Activated T-helper 1 cell treated with anti-CD3 and anti-CD28 coated beads, Interleukin-12 subunit alpha, Interleukin-12 subunit beta, Interleukin-2, Interleukin-4 antibody, amounts not matched to agents 30 ng/mL and 10 ng/mL and 1 ng/mL, durations not matched to agents 14 hours and 24 hours and 36 hours (primary cell): Measurements from ENCODE around the gene REG3A. TPM values are rescaled to one million over a fixed set of nuclear protein-coding genes. Genes with fewer than 3 reads are reported as not detected.

Experiments
- DNase-seq: peaks from one replicate; pipeline ENCODE4 v3.0.0; 2021; ENCODE audit warnings: low spot score
- H3K27ac Mint-ChIP-seq: one replicate; pipeline ENCODE4 v1.8.0; 2021; ENCODE audit warnings: mild to moderate bottlenecking, mixed read lengths
- H3K27me3 Mint-ChIP-seq: one replicate; pipeline ENCODE4 v1.8.0; 2022; ENCODE audit warnings: mild to moderate bottlenecking, moderate library complexity, mixed read lengths; ENCODE audit not compliant: insufficient read depth
- H3K36me3 Mint-ChIP-seq: one replicate; pipeline ENCODE4 v1.8.0; 2021; ENCODE audit warnings: low read depth, mixed read lengths
- H3K4me1 Mint-ChIP-seq: one replicate; pipeline ENCODE4 v1.8.0; 2021; ENCODE audit warnings: low read depth, mixed read lengths
- H3K4me3 Mint-ChIP-seq: one replicate; pipeline ENCODE4 v1.8.0; 2021; ENCODE audit warnings: mild to moderate bottlenecking, moderate library complexity, mixed read lengths
- H3K9me3 Mint-ChIP-seq: one replicate; pipeline ENCODE4 v1.8.0; 2021; ENCODE audit warnings: mixed read lengths
- intact Hi-C: fragments of 100-400 bp; cut with micrococcal nuclease; formaldehyde crosslinking; loops from one replicate; pipeline ENCODE4 v1.15.1; 2024
- total RNA-seq: library from RNA; stranded (reverse); gene quantifications from 2 replicates; pipeline ENCODE4 v1.2.3, GENCODE V29; 2022

The REG3A gene
- not detected in 2 replicates for total RNA-seq

DNA sequence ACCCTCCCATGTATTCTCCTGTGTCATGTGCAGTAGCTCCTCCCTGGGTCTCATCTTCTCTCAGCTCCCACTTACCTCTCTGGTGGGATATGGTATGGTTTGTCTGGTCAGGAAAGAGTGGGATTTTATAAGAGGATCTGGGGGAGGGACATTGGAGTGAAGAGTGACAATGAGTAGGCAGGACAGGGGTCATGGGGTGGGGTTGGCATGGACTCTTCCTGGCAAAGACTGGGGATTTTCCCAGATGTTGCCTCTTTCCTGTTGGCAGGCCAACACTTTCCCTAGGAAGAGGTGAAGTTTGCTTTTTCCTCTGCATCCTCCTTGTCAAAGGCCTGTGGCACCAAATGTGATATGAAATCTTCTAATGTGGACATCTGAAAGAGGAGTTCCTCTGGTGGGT lies at the start of gene REG3A:
TSS of gene REG3A (minus strand) at position 101 of the 400 bp plus-strand sequence. CDS start 348 bp downstream, outside the sequence.
- no peak within 1 kb of the TSS for H3K4me3 Mint-ChIP-seq
- no peak for DNase-seq
- no peak within 1 kb of the TSS for H3K27ac Mint-ChIP-seq
- intact Hi-C loops: no loop called here
- peaks cover 15% of the 10 kb centered on the region for H3K9me3 Mint-ChIP-seq
- H3K36me3 Mint-ChIP-seq: no peaks in the 10 kb centered on the region
- no peaks in the 10 kb centered on the region for H3K4me1 Mint-ChIP-seq
- H3K27me3 Mint-ChIP-seq: no peaks in the 10 kb centered on the region

DNA sequence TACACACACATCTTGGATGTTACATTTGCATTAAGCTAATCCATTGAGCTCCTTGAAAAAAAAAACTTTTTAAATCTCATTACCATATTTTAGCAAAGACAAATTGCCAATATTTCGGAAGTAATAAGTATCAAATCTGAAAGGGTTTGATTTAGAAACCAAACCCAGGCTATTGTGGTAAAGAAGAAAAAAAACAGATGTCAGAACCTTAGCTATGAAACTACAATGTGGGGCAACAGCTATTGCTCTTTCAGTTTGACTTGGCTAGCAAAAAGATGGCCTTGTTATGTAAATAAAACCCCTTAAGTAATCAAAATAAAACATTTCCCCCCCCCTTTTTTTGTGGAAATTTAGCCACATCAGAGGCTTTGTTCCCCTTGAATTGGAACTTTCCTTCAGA lies 41.2 kb upstream of the REG3A start:
- intact Hi-C loops: no loop called here
- H3K27ac Mint-ChIP-seq: no peak overlapping the region
- H3K4me1 Mint-ChIP-seq: no peaks in the 10 kb centered on the region

GRCh38 chr2:79191816-79192215 lies 32.3 kb upstream of the REG3A start:
- no peaks in the 10 kb centered on the region for H3K27me3 Mint-ChIP-seq
- no peaks in the 10 kb centered on the region for H3K36me3 Mint-ChIP-seq
- no peak overlapping the region for H3K27ac Mint-ChIP-seq
- no peaks in the 10 kb centered on the region for H3K9me3 Mint-ChIP-seq
- no peaks in the 10 kb centered on the region for H3K4me1 Mint-ChIP-seq
- no peak overlapping the region for H3K4me3 Mint-ChIP-seq
- intact Hi-C loops: no loop called here
- DNase-seq: no peak

More for the DNA sequence above, 41.2 kb upstream of the REG3A start:
- Mint-ChIP-seq H3K9me3 (no peaks in the 10 kb centered on the region), H3K27me3 (no peaks in the 10 kb centered on the region), H3K36me3 (no peaks in the 10 kb centered on the region), H3K4me3 (no peak overlapping the region)
- DNase-seq: no peak

- intact Hi-C loops: no loop called here
- Mint-ChIP-seq H3K4me3 (no peak overlapping the region), H3K4me1 (no peaks in the 10 kb centered on the region), H3K27me3 (no peaks in the 10 kb centered on the region), H3K27ac (no peak overlapping the region), H3K36me3 (no peaks in the 10 kb centered on the region), H3K9me3 (no peaks in the 10 kb centered on the region)
- no peak for DNase-seq
Measured at GRCh38 chr2:79191081-79191480, 31.5 kb upstream of the REG3A start.

DNA sequence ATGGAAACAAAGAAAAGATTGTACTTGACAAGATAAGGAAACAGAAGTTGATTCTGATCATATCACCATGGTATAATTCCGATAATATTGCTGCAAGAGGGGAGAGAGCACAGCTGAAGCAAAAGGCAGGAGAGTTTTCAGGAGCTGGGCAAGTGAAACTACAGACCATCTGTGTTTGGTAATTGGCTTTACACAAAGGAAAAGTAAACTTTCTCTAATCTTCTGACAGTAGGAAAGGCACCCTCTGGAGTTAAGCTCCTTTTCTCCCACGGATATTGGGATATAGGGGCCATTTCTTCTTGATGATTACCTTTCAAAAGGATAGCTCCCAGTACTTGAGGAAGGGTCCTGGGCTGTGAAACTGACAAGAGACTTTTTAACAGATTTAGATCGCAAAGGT lies 29.9 kb upstream of the REG3A start:
- no peak for DNase-seq
- no peak overlapping the region for H3K27ac Mint-ChIP-seq
- H3K9me3 Mint-ChIP-seq: peaks cover 4% of the 10 kb centered on the region
- no peaks in the 10 kb centered on the region for H3K36me3 Mint-ChIP-seq
- H3K27me3 Mint-ChIP-seq: no peaks in the 10 kb centered on the region
- no peak overlapping the region for H3K4me3 Mint-ChIP-seq
- H3K4me1 Mint-ChIP-seq: no peaks in the 10 kb centered on the region
- intact Hi-C loops: no loop called here

DNA sequence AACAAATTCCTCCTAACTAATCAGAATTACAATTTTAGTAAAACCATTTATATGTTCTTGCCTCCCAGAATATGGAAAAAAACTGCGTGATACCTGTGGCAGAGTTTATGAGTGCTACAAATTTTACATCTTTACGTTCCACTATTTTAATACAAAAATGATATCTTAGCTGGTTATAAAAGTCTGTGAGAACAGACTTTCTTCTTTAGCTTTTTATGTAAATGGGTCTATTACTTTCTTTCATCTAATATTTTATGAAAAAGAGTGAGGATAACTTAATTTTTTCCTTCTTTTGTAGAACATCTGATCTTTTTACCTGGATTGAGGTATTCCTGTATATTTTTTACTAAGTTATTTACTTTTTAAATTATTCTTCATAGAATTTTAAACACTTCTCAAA lies 22.1 kb upstream of the REG3A start:
- no peaks in the 10 kb centered on the region for H3K36me3 Mint-ChIP-seq
- peaks cover 13% of the 10 kb centered on the region for H3K9me3 Mint-ChIP-seq
- intact Hi-C loops: no loop called here
- no peak for DNase-seq
- no peaks in the 10 kb centered on the region for H3K27me3 Mint-ChIP-seq
- no peak overlapping the region for H3K4me3 Mint-ChIP-seq
- H3K4me1 Mint-ChIP-seq: no peaks in the 10 kb centered on the region
- no peak overlapping the region for H3K27ac Mint-ChIP-seq

DNA sequence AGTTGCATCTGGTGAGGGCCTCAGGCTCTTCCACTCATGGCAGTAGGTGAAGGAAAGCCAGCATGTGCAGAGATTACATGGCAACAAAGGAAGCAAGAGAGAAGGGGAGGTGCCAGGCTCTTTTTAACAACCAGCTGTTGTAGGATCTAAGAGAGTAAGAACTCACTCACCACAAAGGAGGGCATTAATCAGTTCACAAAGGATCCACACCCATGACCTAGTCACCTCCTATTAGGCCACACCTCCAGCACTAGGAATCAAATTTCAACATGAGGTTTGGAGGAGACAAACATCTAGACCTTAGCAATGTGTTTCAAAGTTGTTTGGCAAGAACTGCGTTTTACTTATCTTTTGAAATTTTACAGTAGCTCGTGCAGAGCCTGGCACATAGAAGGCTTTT lies 20.5 kb upstream of the REG3A start:
- H3K27me3 Mint-ChIP-seq: no peaks in the 10 kb centered on the region
- H3K36me3 Mint-ChIP-seq: no peaks in the 10 kb centered on the region
- H3K4me3 Mint-ChIP-seq: no peak overlapping the region
- no peaks in the 10 kb centered on the region for H3K4me1 Mint-ChIP-seq
- no peak for DNase-seq
- H3K9me3 Mint-ChIP-seq: peaks cover 13% of the 10 kb centered on the region
- H3K27ac Mint-ChIP-seq: no peak overlapping the region
- intact Hi-C loops: no loop called here

- no peak overlapping the region for H3K27ac Mint-ChIP-seq
- intact Hi-C loops: no loop called here
- no peaks in the 10 kb centered on the region for H3K36me3 Mint-ChIP-seq
- H3K4me3 Mint-ChIP-seq: no peak overlapping the region
- no peaks in the 10 kb centered on the region for H3K27me3 Mint-ChIP-seq
- peaks cover 8% of the 10 kb centered on the region for H3K9me3 Mint-ChIP-seq
- H3K4me1 Mint-ChIP-seq: no peaks in the 10 kb centered on the region
- DNase-seq: no peak
Measured at GRCh38 chr2:79179036-79179435, 19.5 kb upstream of the REG3A start.

GRCh38 chr2:79178076-79178674 lies 18.6 kb upstream of the REG3A start:
- Mint-ChIP-seq H3K36me3 (no peaks in the 10 kb centered on the region), H3K27ac (no peak overlapping the region), H3K27me3 (no peaks in the 10 kb centered on the region), H3K4me1 (no peaks in the 10 kb centered on the region), H3K9me3 (peaks cover 8% of the 10 kb centered on the region), H3K4me3 (no peak overlapping the region)
- DNase-seq: no peak
- intact Hi-C loops: no loop called here

DNA sequence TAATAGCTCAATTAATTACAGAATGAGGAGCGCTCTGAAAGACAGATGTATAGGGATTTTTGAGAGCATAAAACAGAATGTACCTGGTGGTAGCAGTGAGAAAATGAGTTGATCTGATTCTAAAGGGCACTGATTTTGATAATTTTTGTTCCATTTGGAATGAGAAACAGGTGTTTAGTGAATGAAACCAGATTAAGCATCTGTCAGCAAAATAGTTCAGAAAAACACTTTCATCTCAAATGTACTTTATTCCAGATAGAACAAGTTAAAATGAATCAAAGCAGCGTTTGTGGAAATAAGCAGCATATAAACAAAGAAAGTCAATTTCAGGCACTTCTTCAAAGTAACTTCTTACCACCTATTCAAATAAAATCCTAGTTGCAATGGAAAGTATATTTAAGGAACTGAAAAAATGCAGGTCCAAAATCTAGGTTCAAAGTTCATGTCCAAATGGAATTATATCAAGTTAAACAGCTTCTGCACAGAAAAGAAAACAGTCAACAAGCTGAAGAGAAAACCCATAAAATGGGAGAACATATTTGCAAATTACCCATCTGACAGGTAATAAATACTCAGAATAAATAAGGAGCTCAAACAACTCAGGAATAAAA lies 11.9 kb upstream of the REG3A start:
- DNase-seq: no peak
- intact Hi-C loops: no loop called here
- Mint-ChIP-seq H3K4me3 (no peak overlapping the region), H3K9me3 (peaks cover 4% of the 10 kb centered on the region), H3K36me3 (no peaks in the 10 kb centered on the region), H3K4me1 (no peaks in the 10 kb centered on the region), H3K27ac (no peak overlapping the region), H3K27me3 (no peaks in the 10 kb centered on the region)

DNA sequence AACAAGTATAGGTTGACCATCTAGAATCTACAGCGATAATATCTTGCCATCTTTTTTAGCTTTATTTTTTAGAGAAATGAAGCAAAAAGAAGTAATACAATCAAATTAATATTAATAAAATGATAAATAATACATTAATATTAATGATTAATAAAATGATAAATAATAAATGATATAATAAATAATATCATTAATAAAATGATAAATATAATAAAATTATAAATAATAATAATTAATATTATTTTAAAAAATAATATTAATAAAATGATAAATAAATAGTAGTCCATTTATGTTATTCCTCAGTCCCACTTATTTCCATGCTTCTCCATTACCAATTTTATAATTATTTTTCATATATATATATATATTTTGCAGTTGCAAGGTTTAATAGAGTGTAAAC lies 3.2 kb upstream of the REG3A start:
- H3K9me3 Mint-ChIP-seq: peaks cover 8% of the 10 kb centered on the region
- no peaks in the 10 kb centered on the region for H3K36me3 Mint-ChIP-seq
- intact Hi-C loops: no loop called here
- no peak overlapping the region for H3K27ac Mint-ChIP-seq
- no peaks in the 10 kb centered on the region for H3K4me1 Mint-ChIP-seq
- DNase-seq: no peak
- no peak overlapping the region for H3K4me3 Mint-ChIP-seq
- no peaks in the 10 kb centered on the region for H3K27me3 Mint-ChIP-seq

GRCh38 chr2:79162132-79162531 lies 2.6 kb upstream of the REG3A start:
- intact Hi-C loops: no loop called here
- Mint-ChIP-seq H3K9me3 (peaks cover 10% of the 10 kb centered on the region), H3K36me3 (no peaks in the 10 kb centered on the region), H3K27ac (no peak overlapping the region), H3K4me3 (no peak overlapping the region), H3K27me3 (no peaks in the 10 kb centered on the region), H3K4me1 (no peaks in the 10 kb centered on the region)
- DNase-seq: no peak

GRCh38 chr2:79159030-79159429 lies 523 bp downstream of the REG3A start:
- Mint-ChIP-seq H3K27me3 (no peaks in the 10 kb centered on the region), H3K4me1 (no peaks in the 10 kb centered on the region), H3K9me3 (peaks cover 16% of the 10 kb centered on the region), H3K4me3 (no peak overlapping the region), H3K36me3 (no peaks in the 10 kb centered on the region), H3K27ac (no peak overlapping the region)
- intact Hi-C loops: no loop called here
- DNase-seq: no peak
